Mesendoderm (in vitro differentiated cells): ENCODE measurements around the gene ATP8A2.

Experiments used
- DNase-seq: peaks from one replicate; pipeline ENCODE4 v3.0.0; 2013
- H2AK5ac ChIP-seq: 2 replicates; pipeline ENCODE4 v1.6.1; 2013; ENCODE audit warnings: low read length, inconsistent platforms
- H2BK120ac ChIP-seq: 2 replicates; pipeline ENCODE4 v1.6.1; 2013; ENCODE audit warnings: low read depth, mild to moderate bottlenecking, low read length, moderate library complexity, mixed read lengths
- H2BK15ac ChIP-seq: replicated peaks from 2 replicates; pipeline ENCODE4 v1.6.1; 2013; ENCODE audit warnings: low read depth, mild to moderate bottlenecking, moderate library complexity
- H2BK5ac ChIP-seq: 2 replicates; pipeline ENCODE4 v1.6.1; 2013; ENCODE audit warnings: low read length, inconsistent platforms
- H3K18ac ChIP-seq: 2 replicates; pipeline ENCODE4 v1.6.1; 2013; ENCODE audit warnings: mild to moderate bottlenecking, low read length, mixed read lengths
- H3K23ac ChIP-seq: one replicate; pipeline ENCODE4 v1.6.1; 2013; ENCODE audit warnings: low read length
- H3K27ac ChIP-seq: 2 replicates; pipeline ENCODE4 v1.5.1; 2013; ENCODE audit warnings: low read depth, mild to moderate bottlenecking, inconsistent platforms, low read length, moderate library complexity
- H3K27me3 ChIP-seq: 2 replicates; pipeline ENCODE4 v1.6.1; 2013; ENCODE audit warnings: low read length, control low read depth, mild to moderate bottlenecking, inconsistent platforms; ENCODE audit not compliant: insufficient read depth, poor library complexity
- H3K36me3 ChIP-seq: 2 replicates; pipeline ENCODE4 v1.6.1; 2013; ENCODE audit warnings: low read length, inconsistent platforms; ENCODE audit not compliant: control insufficient read depth, insufficient read depth
- H3K4ac ChIP-seq: one replicate; pipeline ENCODE4 v1.6.1; 2013; ENCODE audit warnings: low read depth, mild to moderate bottlenecking, low read length, moderate library complexity
- H3K4me1 ChIP-seq: 2 replicates; pipeline ENCODE4 v1.6.1; 2013; ENCODE audit warnings: low read depth, low read length, inconsistent platforms; ENCODE audit not compliant: control insufficient read depth
- H3K4me2 ChIP-seq: 2 replicates; pipeline ENCODE4 v1.6.1; 2013; ENCODE audit warnings: low read length
- H3K4me3 ChIP-seq: 2 replicates; pipeline ENCODE4 v1.5.1; 2013; ENCODE audit warnings: mild to moderate bottlenecking, low read length
- H3K56ac ChIP-seq: one replicate; pipeline ENCODE4 v1.6.1; 2013; ENCODE audit warnings: low read length
- H3K79me1 ChIP-seq: 2 replicates; pipeline ENCODE4 v1.6.1; 2013; ENCODE audit warnings: low read length, inconsistent platforms
- H3K79me2 ChIP-seq: 2 replicates; pipeline ENCODE4 v1.6.1; 2013; ENCODE audit warnings: mild to moderate bottlenecking, low read length; ENCODE audit not compliant: control insufficient read depth, insufficient read depth
- H3K9ac ChIP-seq: 2 replicates; pipeline ENCODE4 v1.6.1; 2013; ENCODE audit warnings: low read length, inconsistent platforms
- H4K5ac ChIP-seq: one replicate; pipeline ENCODE4 v1.6.1; 2013; ENCODE audit warnings: low read length
- H4K8ac ChIP-seq: one replicate; pipeline ENCODE4 v1.6.1; 2013; ENCODE audit warnings: low read depth, mild to moderate bottlenecking, control low read depth, low read length, moderate library complexity
- WGBS: extraction: QIAGEN DNeasy Blood & Tissue Kit; methylation state at CpG from one replicate; pipeline ENCODE4 v1.1.7; 2013; ENCODE audit warnings: low lambda C conversion rate, missing lambda C conversion rate; ENCODE audit not compliant: insufficient coverage; ENCODE audit errors: extremely low coverage; 5-methylcytosine and 5-hydroxymethylcytosine counted together

Gene ATP8A2

GRCh38 chr13:26020891-26021290, 649.1 kb downstream of the ATP8A2 start:
- Histone ChIP-seq H2BK120ac (no peak overlapping the region), H3K4me3 (no peak overlapping the region), H3K36me3 (no peaks in the 10 kb centered on the region), H3K27ac (no peak overlapping the region), H4K5ac (no peak overlapping the region), H3K79me2 (no peaks in the 10 kb centered on the region), H3K4me1 (no peaks in the 10 kb centered on the region), H3K56ac (no peak overlapping the region), H3K18ac (no peak overlapping the region), H2BK15ac (no peak overlapping the region), H3K4ac (no peak overlapping the region), H3K27me3 (no peaks in the 10 kb centered on the region), H3K23ac (no peak overlapping the region), H4K8ac (no peak overlapping the region), H2AK5ac (no peak overlapping the region), H3K79me1 (no peaks in the 10 kb centered on the region), H3K9ac (no peak overlapping the region), H3K4me2 (no peak overlapping the region), H2BK5ac (no peak overlapping the region)
- WGBS: no CpG with 5 or more reads among the region's 7 CpGs
- no peak for DNase-seq

- H3K23ac ChIP-seq: no peak overlapping the region
- H3K4me2 ChIP-seq: no peak overlapping the region
- H3K27me3 ChIP-seq: no peaks in the 10 kb centered on the region
- no peaks in the 10 kb centered on the region for H3K79me1 ChIP-seq
- H2BK15ac ChIP-seq: no peak overlapping the region
- DNase-seq: no peak
- H3K18ac ChIP-seq: no peak overlapping the region
- no peak overlapping the region for H4K5ac ChIP-seq
- H3K4me3 ChIP-seq: no peak overlapping the region
- WGBS: no CpG with 5 or more reads among the region's 2 CpGs
- H4K8ac ChIP-seq: no peak overlapping the region
- H3K79me2 ChIP-seq: no peaks in the 10 kb centered on the region
- H3K56ac ChIP-seq: no peak overlapping the region
- H3K4me1 ChIP-seq: no peaks in the 10 kb centered on the region
- H3K4ac ChIP-seq: no peak overlapping the region
- no peak overlapping the region for H2AK5ac ChIP-seq
- no peak overlapping the region for H2BK5ac ChIP-seq
- no peak overlapping the region for H2BK120ac ChIP-seq
- no peak overlapping the region for H3K9ac ChIP-seq
- no peak overlapping the region for H3K27ac ChIP-seq
- H3K36me3 ChIP-seq: no peaks in the 10 kb centered on the region
These were observed 649.7 kb downstream of the ATP8A2 start for GRCh38 chr13:26021516-26021915.

GRCh38 chr13:26021956-26022355, 650.2 kb downstream of the ATP8A2 start:
- H4K8ac ChIP-seq: no peak overlapping the region
- H3K9ac ChIP-seq: no peak overlapping the region
- no peaks in the 10 kb centered on the region for H3K27me3 ChIP-seq
- no peaks in the 10 kb centered on the region for H3K79me1 ChIP-seq
- no peaks in the 10 kb centered on the region for H3K79me2 ChIP-seq
- no peak overlapping the region for H3K56ac ChIP-seq
- WGBS: no CpG with 5 or more reads among the region's 3 CpGs
- H3K4me1 ChIP-seq: no peaks in the 10 kb centered on the region
- no peak overlapping the region for H4K5ac ChIP-seq
- H2BK15ac ChIP-seq: no peak overlapping the region
- H3K27ac ChIP-seq: no peak overlapping the region
- no peak overlapping the region for H3K4ac ChIP-seq
- no peak overlapping the region for H2BK120ac ChIP-seq
- no peak overlapping the region for H3K4me3 ChIP-seq
- no peak overlapping the region for H2BK5ac ChIP-seq
- H3K18ac ChIP-seq: no peak overlapping the region
- no peak overlapping the region for H3K23ac ChIP-seq
- H3K36me3 ChIP-seq: no peaks in the 10 kb centered on the region
- H3K4me2 ChIP-seq: no peak overlapping the region
- H2AK5ac ChIP-seq: no peak overlapping the region
- no peak for DNase-seq

- Histone ChIP-seq H3K23ac (no peak overlapping the region), H4K5ac (no peak overlapping the region), H3K79me1 (no peaks in the 10 kb centered on the region), H2BK15ac (no peak overlapping the region), H4K8ac (no peak overlapping the region), H3K27ac (no peak overlapping the region), H2AK5ac (no peak overlapping the region), H3K36me3 (no peaks in the 10 kb centered on the region), H3K4me1 (no peaks in the 10 kb centered on the region), H3K18ac (no peak overlapping the region), H3K4me2 (no peak overlapping the region), H3K9ac (no peak overlapping the region), H2BK120ac (no peak overlapping the region), H2BK5ac (no peak overlapping the region), H3K4me3 (no peak overlapping the region), H3K79me2 (no peaks in the 10 kb centered on the region), H3K56ac (no peak overlapping the region), H3K4ac (no peak overlapping the region), H3K27me3 (no peaks in the 10 kb centered on the region)
- DNase-seq: no peak
- no CpG with 5 or more reads among the region's 13 CpGs for WGBS
These were observed 650.9 kb downstream of the ATP8A2 start for GRCh38 chr13:26022538-26023292.

- no peaks in the 10 kb centered on the region for H3K79me2 ChIP-seq
- no peak overlapping the region for H2AK5ac ChIP-seq
- no peak overlapping the region for H4K8ac ChIP-seq
- H2BK5ac ChIP-seq: no peak overlapping the region
- no peak overlapping the region for H3K56ac ChIP-seq
- no peak overlapping the region for H3K18ac ChIP-seq
- H3K4me1 ChIP-seq: no peaks in the 10 kb centered on the region
- H4K5ac ChIP-seq: no peak overlapping the region
- H3K27ac ChIP-seq: no peak overlapping the region
- no peak for DNase-seq
- no peak overlapping the region for H3K4me2 ChIP-seq
- no peak overlapping the region for H3K23ac ChIP-seq
- no peaks in the 10 kb centered on the region for H3K36me3 ChIP-seq
- no peak overlapping the region for H2BK120ac ChIP-seq
- H3K9ac ChIP-seq: no peak overlapping the region
- H2BK15ac ChIP-seq: no peak overlapping the region
- no peak overlapping the region for H3K4ac ChIP-seq
- no peaks in the 10 kb centered on the region for H3K27me3 ChIP-seq
- no peak overlapping the region for H3K4me3 ChIP-seq
- WGBS: no CpG with 5 or more reads among the region's 9 CpGs
- no peaks in the 10 kb centered on the region for H3K79me1 ChIP-seq
These were observed 652.8 kb downstream of the ATP8A2 start for GRCh38 chr13:26024558-26024957.

- Histone ChIP-seq H3K79me2 (no peaks in the 10 kb centered on the region), H3K9ac (no peak overlapping the region), H2BK5ac (no peak overlapping the region), H4K5ac (no peak overlapping the region), H3K27me3 (no peaks in the 10 kb centered on the region), H2AK5ac (no peak overlapping the region), H3K4ac (no peak overlapping the region), H3K36me3 (no peaks in the 10 kb centered on the region), H3K23ac (no peak overlapping the region), H3K4me2 (no peak overlapping the region), H3K18ac (no peak overlapping the region), H3K4me1 (no peaks in the 10 kb centered on the region), H3K56ac (no peak overlapping the region), H3K79me1 (no peaks in the 10 kb centered on the region), H2BK15ac (no peak overlapping the region), H4K8ac (no peak overlapping the region), H3K4me3 (no peak overlapping the region), H2BK120ac (no peak overlapping the region), H3K27ac (no peak overlapping the region)
- no peak for DNase-seq
- no CpG with 5 or more reads among the region's 12 CpGs for WGBS
These were observed 653.4 kb downstream of the ATP8A2 start for GRCh38 chr13:26025196-26025595.
